K562 (cell line): Measurements from ENCODE around the gene GNB5. TPM values are rescaled to one million over a fixed set of nuclear protein-coding genes. Genes with fewer than 3 reads are reported as not detected.
A peak's percentile ranks its signal among the peaks of the same experiment; 100 is the strongest.

Experiments used
- AFF1 ChIP-seq, 2 experiments: fragments of 450-650 bp; IDR thresholded peaks; 2 replicates each; pipeline ENCODE4 v1.6.1; 2018; ENCODE audit warnings: mild to moderate bottlenecking in 2 of 2, low read depth in 1 of 2; ENCODE audit not compliant: partially characterized antibody in 2 of 2
- ARNT ChIP-seq, 2 experiments: fragments of 450-650 bp; IDR thresholded peaks; 2 replicates each; pipeline ENCODE4 v1.6.1; 2016; ENCODE audit warnings: mild to moderate bottlenecking in 1 of 2
- CTCF ChIP-seq, 3 experiments: IDR thresholded peaks in 2 of 3; conservative IDR thresholded peaks in 1 of 3; 2 replicates each; pipeline ENCODE4 v1.5.1; 2011 to 2012; ENCODE audit warnings: low read length in 3 of 3, mild to moderate bottlenecking in 3 of 3, control low read depth in 2 of 3, improper control_type of control experiment in 1 of 3, inconsistent platforms in 1 of 3, low read depth in 1 of 3, mixed read lengths in 1 of 3, moderate library complexity in 1 of 3; ENCODE audit not compliant: insufficient read depth in 2 of 3
- REST ChIP-seq, 2 experiments: fragments of 450-650 bp; formaldehyde crosslinking in 1 of 2; IDR thresholded peaks; 2 replicates each; pipeline versions ENCODE4 v1.4.0 to v1.6.1; 2014 to 2020; ENCODE audit warnings: mild to moderate bottlenecking in 2 of 2, borderline replicate concordance in 1 of 2, low read depth in 1 of 2
- SIX5 ChIP-seq, 2 experiments: IDR thresholded peaks; 2 replicates each; pipeline ENCODE4 v1.6.1; 2011; ENCODE audit warnings: low read length in 2 of 2, borderline replicate concordance in 1 of 2, low read depth in 1 of 2, mild to moderate bottlenecking in 1 of 2, moderate library complexity in 1 of 2; ENCODE audit not compliant: insufficient read depth in 1 of 2
- TEAD4 ChIP-seq, 2 experiments: sonication (generic) in 1 of 2; formaldehyde crosslinking in 1 of 2; IDR thresholded peaks; 2 replicates each; pipeline versions ENCODE4 v1.6.1 to v1.8.0; 2012 to 2022; ENCODE audit warnings: borderline replicate concordance in 1 of 2, inconsistent platforms in 1 of 2, low read length in 1 of 2, mild to moderate bottlenecking in 1 of 2, missing genetic modification reagents in 1 of 2
- TFAP4 ChIP-seq: sonication (generic); formaldehyde crosslinking; IDR thresholded peaks from 2 replicates; pipeline ENCODE4 v1.8.0; 2022; ENCODE audit warnings: missing genetic modification reagents, mild to moderate bottlenecking, moderate library complexity, borderline replicate concordance
- ZNF184 ChIP-seq: sonication (generic); formaldehyde crosslinking; IDR thresholded peaks from 2 replicates; pipeline ENCODE4 v1.5.0; 2020; ENCODE audit warnings: missing genetic modification reagents
- polyA plus RNA-seq, 8 experiments: library from polyadenylated mRNA; depleted of rRNA in 4 of 8; stranded (reverse) in 5 of 8; unstranded in 3 of 8; fragments of >200 nt; fragmentation: Nextera tagmentation in 2 of 8; fragmentation: Illumina TruSeq in 1 of 8; extraction: Ambion mirVana in 2 of 8; extraction: Trizol in 1 of 8; gene quantifications; 2 replicates each; pipeline versions ENCODE4 v1.2.1 to v1.2.3, GENCODE V29; 2011 to 2014; ENCODE audit warnings: inconsistent platforms in 1 of 8, missing spikeins in 1 of 8
- total RNA-seq, 7 experiments: library from RNA; depleted of rRNA in 6 of 7; stranded (reverse); fragments of >200 nt in 6 of 7; fragmentation: Illumina TruSeq in 2 of 7; extraction: Trizol in 2 of 7; gene quantifications; 2 replicates each; pipeline versions ENCODE4 v1.2.1 to v1.2.3, GENCODE V29; 2011 to 2021; ENCODE audit warnings: low replicate concordance in 1 of 7

GNB5 gene
- total and polyA plus RNA-seq, 9 of the 15 experiments (the other 6 are each of a cell fraction or from before 2014, with no cell fraction given), result 0.11 to 2.1 (median 0.77) TPM

GRCh38 chr15:52139599-52140462 lies 51.4 kb downstream of the GNB5 start (continued):
- TF ChIP-seq REST (IDR thresholded peaks at IDR 0.05; ENCODE audit: borderline replicate concordance) (peak; percentile 77), REST (CRISPR knock-in tag; IDR thresholded peaks at IDR 0.05; ENCODE audit: low read depth) (no peak), CTCF (IDR thresholded peaks at IDR 0.05 in 2 of 3, conservative IDR thresholded peaks at IDR 0.05 in 1 of 3; ENCODE audit: insufficient read depth in 2 of 3, low read depth in 1 of 3, low read length in 3 of 3) (peak; percentile 90 to 95 (median 91)), SIX5 (IDR thresholded peaks at IDR 0.05; ENCODE audit: borderline replicate concordance in 1 of 2, insufficient read depth in 1 of 2, low read depth in 1 of 2, low read length in 2 of 2) (no peak), ZNF184 (no peak), TEAD4 (IDR thresholded peaks at IDR 0.05; ENCODE audit: low read length) (0 out of 2 replicates have a peak, but pooled peaks have one; percentile 32), TEAD4 (CRISPR knock-in tag; IDR thresholded peaks at IDR 0.05; ENCODE audit: borderline replicate concordance) (no peak), ARNT (IDR thresholded peaks at IDR 0.05) (peak in 1 of 2 experiments; percentile 61; a peak in 1 of 4 replicates), TFAP4 (CRISPR knock-in tag) (peak; percentile 66), AFF1 (IDR thresholded peaks at IDR 0.05; ENCODE audit: low read depth in 1 of 2, partially characterized antibody in 2 of 2) (peak in 1 of 2 experiments; percentile 37)
